HG03520 (cell line): Measurements from ENCODE around the gene BRINP2.

ENCODE experiments used
- ATAC-seq: cut with Tn5 transposase; IDR thresholded peaks from one replicate; pipeline ENCODE4 v1.9.1; 2021; ENCODE audit warnings: mild to moderate bottlenecking, moderate library complexity; ENCODE audit not compliant: unreplicated experiment

The BRINP2 gene

GRCh38 chr1:177257576-177257975 is 86.8 kb downstream of the BRINP2 start:
- no peak for ATAC-seq

GRCh38 chr1:177270863-177271262 is 100.1 kb downstream of the BRINP2 start:
- ATAC-seq: no peak

- ATAC-seq: no peak
Measured at GRCh38 chr1:177273141-177273540, 102.4 kb downstream of the BRINP2 start.

GRCh38 chr1:177274687-177275211 is 104.0 kb downstream of the BRINP2 start:
- no peak for ATAC-seq

DNA sequence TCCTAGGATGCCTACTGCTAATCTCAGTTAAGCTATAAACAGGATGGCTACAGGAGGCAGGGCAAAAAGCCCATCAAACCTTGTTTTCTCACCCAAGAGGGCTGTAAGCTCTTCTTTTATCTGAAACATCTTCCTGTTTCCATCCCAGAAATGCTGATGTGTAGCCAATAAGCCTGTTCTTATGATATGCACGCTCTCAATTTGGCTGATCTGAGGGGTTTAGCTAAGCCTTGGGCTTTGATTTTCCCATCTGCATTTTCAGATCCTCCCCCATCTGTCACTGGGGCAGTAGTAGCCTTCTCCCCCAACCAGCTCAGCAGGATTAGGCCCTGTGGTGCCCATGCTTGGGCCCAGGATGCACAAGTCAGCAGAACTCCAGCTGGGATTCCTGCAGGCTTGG is 105.0 kb downstream of the BRINP2 start:
- ATAC-seq: no peak

- ATAC-seq: no peak
Measured at GRCh38 chr1:177278626-177279390, 108.0 kb downstream of the BRINP2 start.

GRCh38 chr1:177281901-177282300 is 111.1 kb downstream of the BRINP2 start:
- ATAC-seq: no peak

DNA sequence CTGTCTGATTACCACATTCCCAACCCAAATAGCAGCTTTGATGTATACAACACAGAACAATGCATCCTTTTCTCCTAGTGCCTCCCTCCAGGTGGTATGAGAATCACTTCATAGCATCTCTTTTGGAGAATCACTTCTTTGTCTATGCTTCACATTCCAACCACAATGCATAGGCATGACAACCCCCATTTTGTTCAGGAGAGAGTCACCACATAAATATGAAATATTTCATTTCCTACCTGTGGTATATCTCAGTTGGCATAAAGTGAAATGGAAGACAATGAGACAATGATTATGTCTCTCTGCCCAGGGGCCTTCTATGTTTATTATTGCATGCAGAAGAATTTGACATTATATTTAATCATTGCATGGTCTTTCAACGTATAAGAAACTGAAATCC is 112.2 kb downstream of the BRINP2 start:
- ATAC-seq: no peak

- no peak for ATAC-seq
Measured at GRCh38 chr1:177283380-177283779, 112.6 kb downstream of the BRINP2 start.

DNA sequence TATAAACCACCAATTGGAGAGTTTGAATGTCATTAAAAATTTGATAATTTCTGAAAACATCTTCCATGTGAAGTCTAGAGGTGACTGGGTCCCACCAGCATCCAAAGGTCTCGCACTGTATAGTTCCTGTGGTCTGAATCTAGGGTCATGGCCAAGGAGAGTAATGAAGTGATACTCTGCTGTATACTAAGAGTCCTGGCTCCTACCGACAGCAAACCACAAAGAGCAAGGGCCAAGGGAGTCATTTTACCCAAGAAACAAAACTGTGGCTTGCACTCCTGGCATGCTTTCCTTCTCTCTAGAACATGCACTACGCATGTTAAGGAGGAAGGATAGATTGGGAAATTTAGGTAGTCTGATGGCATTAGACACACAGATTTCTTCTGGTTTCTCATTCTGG is 115.6 kb downstream of the BRINP2 start:
- ATAC-seq: no peak

- ATAC-seq: no peak
Measured at GRCh38 chr1:177287270-177287669, 116.5 kb downstream of the BRINP2 start.

GRCh38 chr1:177287994-177288393 is 117.2 kb downstream of the BRINP2 start:
- ATAC-seq: no peak

DNA sequence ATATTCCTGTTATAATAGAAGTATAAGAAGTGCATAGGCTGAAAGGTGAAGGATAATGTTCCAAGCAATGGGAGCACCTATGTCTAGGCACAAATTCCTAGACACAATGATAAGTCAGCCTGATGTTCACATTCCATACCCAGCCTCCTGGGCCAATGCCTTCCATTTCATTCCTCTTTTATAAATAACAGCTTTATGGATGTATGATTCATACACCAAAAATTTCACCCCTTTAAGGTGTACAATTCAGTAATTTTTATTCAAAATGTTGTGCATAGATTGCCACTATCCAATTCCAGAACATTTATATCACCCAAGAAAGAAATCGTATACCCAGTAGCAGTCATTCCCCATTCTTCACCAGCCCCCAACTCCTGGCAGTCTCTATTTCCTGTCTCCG is 118.8 kb downstream of the BRINP2 start:
- ATAC-seq: no peak

- no peak for ATAC-seq
Measured at GRCh38 chr1:177300431-177300830, 129.7 kb downstream of the BRINP2 start.

DNA sequence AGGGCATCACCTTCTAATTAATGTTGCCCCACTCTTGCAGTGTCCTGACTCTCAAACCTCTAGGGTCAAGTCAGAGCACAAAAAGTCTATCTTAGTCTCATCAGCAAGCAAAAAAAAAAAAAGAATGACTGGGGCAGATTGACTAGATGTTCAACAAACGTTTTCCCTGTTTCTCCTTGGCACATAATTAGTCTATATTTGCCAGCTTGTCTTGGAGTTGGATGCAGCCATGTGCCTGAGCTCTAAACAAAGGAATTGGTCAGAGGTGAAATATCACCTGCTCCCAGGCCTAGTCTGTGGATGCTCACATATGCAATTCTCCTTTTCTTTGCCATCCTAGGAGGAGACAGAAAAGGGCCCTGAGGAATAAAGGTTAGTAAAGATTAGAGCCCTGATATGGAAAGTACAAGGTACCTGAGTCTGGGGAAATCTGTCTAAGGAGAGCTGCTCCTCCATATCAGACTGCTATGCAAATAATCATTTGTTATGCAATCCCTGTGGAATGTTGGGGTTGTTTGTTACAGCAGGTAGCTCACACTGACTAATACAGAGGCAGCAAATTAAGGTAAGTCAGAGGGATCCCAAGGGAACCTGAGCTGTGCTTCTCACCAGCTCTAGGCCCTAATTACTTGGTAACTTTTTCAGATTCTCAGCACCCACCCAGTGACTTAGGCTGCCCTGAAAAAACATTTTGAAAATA is 130.8 kb downstream of the BRINP2 start:
- no peak for ATAC-seq

DNA sequence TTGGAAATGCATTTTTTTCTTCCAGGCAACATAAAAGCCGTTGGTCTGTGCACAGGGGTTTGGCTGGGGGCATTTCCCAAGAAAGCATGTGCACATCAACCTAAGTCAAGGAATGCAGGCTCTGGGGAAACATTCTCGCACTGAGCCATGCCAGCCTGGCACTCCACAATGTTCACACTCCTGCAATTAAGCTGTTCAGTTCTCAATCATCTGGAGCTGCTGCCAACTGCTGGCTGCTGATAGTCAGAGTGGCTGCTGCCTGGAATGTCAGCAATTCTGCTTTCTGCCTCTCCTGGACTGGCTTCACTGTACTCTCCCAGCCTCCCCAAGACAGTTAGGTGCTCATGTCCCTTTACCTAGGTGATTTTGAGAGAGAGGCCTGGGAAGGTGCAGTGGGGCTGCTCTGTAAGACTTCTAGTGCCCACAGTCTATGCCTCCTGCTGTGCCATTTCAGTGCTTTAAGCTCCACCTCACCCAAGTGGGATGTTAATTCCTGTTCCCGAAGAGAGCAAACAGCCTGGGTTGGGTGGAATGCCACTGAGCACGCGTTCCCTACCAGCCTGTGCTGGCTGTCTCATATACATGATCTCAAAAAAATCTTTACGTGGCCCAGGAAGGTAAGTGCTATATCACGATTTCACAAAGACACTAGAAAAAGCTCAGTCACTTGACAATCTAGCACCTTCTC is 131.7 kb downstream of the BRINP2 start:
- no peak for ATAC-seq

DNA sequence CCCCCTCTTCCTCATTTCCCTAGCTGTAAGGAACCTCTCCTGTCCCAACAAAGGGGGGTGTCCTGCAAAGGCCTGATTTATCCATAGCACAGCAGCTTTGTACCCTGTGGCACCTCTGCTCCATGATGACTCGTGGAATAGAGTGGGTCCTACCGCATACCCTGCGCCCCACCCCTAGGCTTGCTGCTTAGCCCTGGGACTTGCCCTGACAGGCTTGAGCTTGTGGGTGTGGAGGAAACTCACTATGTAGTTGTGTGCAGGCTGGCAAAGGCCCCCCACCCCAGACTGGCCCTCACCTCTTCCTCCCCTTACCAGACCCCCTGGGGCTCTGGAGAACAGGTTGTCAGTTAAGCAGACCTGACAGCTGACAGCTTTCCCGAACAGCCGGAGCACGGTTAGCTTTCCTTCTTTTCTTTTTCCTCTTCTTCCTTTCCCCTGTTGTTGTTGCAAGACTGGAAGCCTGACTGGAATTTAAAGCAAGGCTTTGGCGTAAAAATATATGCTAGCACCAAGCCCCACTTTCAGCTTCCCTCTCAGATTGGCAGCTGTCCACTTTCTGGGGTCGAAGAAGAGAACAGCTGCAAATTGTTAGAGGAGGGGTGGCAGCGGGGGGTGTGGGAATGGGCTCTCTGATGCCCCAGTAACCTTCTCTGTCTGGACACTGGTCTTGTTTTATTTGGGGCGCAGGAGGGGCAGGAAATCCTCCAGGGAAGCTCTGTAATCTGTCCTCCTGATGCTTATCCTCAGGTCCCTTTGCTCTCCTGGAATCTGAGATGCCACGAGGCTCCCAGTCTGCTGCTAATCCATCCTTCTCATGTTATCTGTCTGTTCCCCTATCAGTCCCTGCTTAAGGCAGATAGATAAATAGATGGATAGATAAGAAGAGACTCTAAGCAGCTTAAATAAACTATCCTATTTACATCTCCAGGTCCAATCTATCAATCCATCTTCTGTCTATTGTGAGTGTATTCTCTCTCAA is 134.6 kb downstream of the BRINP2 start:
- no peak for ATAC-seq

DNA sequence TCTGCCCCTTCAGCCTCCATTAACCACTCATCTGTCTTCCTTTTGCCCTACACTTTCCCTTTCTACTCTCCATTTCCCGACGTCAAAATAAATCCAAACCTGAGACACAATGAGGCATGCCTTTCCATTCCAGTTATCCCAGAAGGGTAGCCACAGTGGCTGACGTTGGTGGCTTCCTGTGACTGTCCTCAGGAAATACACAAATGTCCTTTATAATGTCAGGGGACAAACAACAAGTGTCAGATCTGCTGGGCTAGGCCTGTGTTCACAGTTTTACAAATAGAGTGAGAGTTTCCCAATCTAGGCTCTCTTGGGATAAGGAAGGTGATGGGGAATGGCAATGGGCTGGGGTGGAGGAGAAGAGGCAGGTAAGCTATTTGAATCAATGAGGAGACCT is 135.3 kb downstream of the BRINP2 start:
- no peak for ATAC-seq

DNA sequence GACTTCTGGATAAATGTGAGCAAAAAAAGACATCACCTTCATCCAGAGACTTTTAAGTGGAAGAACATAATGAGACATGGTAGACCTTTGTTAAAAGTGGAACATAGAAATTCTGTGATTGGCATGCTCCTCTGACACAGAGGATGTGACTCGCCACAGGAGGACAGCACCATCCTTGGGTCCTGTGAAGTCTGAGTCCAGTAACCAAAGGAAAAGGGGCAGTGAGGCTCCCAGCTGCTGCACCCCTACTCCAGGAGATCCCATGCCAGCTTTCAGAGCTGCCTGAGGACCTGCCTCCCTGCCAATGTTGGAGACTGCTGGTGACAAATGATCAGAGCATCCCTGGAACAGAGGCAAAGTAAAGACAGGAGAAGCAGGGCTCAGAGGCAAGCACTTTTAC is 136.2 kb downstream of the BRINP2 start:
- ATAC-seq: no peak

DNA sequence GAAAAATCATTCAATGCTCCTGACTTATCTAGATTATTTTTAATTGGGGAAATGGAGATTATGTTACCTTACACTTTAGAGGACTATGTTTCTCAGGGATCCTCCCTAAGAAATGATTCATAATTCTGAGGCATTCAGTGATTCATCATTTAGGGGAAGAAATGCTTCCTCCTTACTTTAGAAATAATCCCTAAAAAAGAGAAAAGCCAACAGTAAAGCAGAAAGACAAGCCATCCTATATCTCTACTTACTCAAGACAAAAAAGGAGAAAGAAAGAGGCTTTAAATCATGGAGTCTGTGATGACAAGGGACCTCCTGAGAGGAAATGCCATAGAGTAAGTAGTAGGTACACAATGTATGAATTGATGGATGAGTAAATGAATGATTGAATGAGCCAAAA is 137.0 kb downstream of the BRINP2 start:
- ATAC-seq: no peak

- ATAC-seq: no peak
Measured at GRCh38 chr1:177309880-177310279, 139.1 kb downstream of the BRINP2 start.
